GM13977 (cell line): ENCODE data around the gene RAB20.

Source experiments
- DNase-seq: peaks from one replicate; pipeline ENCODE4 v3.0.0; 2012; ENCODE audit warnings: low spot score
- CTCF ChIP-seq: IDR thresholded peaks from 2 replicates; pipeline ENCODE4 v1.5.1; 2012; ENCODE audit warnings: mild to moderate bottlenecking, control low read depth; ENCODE audit not compliant: insufficient read depth; ENCODE audit errors: extremely low read depth, missing control alignments
- in situ Hi-C: fragments of 300-500 bp; cut with MboI; formaldehyde crosslinking; loops from one replicate; pipeline ENCODE4 v1.12.0; 2022; ENCODE audit warnings: low sequenced_read_pairs, low pct_unique_long_range_greater_than_20kb, mixed read lengths, inconsistent platforms; ENCODE audit not compliant: unreplicated experiment

The RAB20 gene

GRCh38 chr13:110566171-110566570 lies 4.6 kb upstream of the RAB20 start:
- no peak for TF ChIP-seq CTCF
- no peak for DNase-seq
- in situ Hi-C loops = loop anchor here (25.0 kb wide), 1 partner anchor 104 kb away; no protein-coding TSS in a partner anchor

- no peak for DNase-seq
- in situ Hi-C loops = loop anchor here (25.0 kb wide), 1 partner anchor 103 kb away; no protein-coding TSS in a partner anchor
- TF ChIP-seq CTCF = no peak
These were observed 3.8 kb upstream of the RAB20 start for GRCh38 chr13:110565296-110565695.

GRCh38 chr13:110564472-110564985 lies 3.0 kb upstream of the RAB20 start:
- in situ Hi-C loops = loop anchor here (25.0 kb wide), 1 partner anchor 102 kb away; no protein-coding TSS in a partner anchor

GRCh38 chr13:110563463-110563774 lies 1.9 kb upstream of the RAB20 start:
- no peak for DNase-seq
- no peak for TF ChIP-seq CTCF
- in situ Hi-C loops = loop anchor here (25.0 kb wide), 1 partner anchor 101 kb away; no protein-coding TSS in a partner anchor

More at GRCh38 chr13:110564472-110564985, 3.0 kb upstream of the RAB20 start:
- no peak for DNase-seq
- TF ChIP-seq CTCF = no peak

- in situ Hi-C loops = loop anchor here (25.0 kb wide), 1 partner anchor 101 kb away; no protein-coding TSS in a partner anchor
- TF ChIP-seq CTCF = no peak
- DNase-seq = no peak
These were observed 1.4 kb upstream of the RAB20 start for GRCh38 chr13:110562696-110563462.

- in situ Hi-C loops = loop anchor here (25.0 kb wide), 1 partner anchor 100 kb away; no protein-coding TSS in a partner anchor
- DNase-seq = no peak
- TF ChIP-seq CTCF = no peak
These were observed 595 bp upstream of the RAB20 start for GRCh38 chr13:110562036-110562597.
